Stimulated activated naive CD8-positive, alpha-beta T cell treated with anti-CD3 and anti-CD28 coated beads, Interleukin-15, Interleukin-2, amounts not matched to agents 100 U/mL and 50 U/mL, for 24 hours (primary cell): Measurements from ENCODE around the gene EIF4A2.

Experiments
- ATAC-seq: fragments of 150-1000 bp; cut with Tn5 transposase; one replicate; pipeline ENCODE4 v1.10.0; 2021
- DNase-seq: peaks from one replicate; pipeline ENCODE4 v3.0.0; 2021

Gene EIF4A2

DNA sequence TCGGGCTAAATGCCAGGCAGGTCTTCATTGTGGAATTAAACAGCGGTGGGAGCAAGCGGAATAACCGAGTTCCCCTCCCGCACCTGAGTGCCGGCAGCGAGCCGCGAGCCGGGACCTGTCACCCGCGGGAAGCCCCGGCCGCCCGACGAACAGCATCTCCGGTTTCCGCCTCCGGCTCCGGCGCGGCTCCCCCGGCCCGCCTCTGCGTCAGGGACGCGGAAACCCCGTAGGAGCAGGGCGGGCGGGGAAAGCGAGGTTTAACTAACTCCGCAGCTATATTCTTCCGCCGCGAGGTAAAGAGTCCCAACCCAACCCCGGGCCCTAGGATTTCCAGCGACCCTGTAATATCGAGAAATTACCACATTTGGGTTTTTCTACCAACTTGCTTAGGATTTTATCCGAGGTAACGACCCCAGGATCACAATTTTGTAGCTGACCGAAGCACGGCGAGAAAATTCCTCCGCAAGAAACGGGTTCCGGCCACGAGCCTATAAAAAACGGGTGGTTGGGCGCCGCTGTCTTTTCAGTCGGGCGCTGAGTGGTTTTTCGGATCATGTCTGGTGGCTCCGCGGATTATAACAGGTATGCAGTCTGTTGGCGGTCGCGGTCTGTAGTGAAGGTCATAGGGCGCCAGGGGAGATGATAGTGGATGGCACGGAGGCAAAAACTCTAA, at the start of gene EIF4A2:
EIF4A2 (plus strand) TSS at position 520 of the 673 bp plus-strand sequence; CDS start at position 554, 34 bp downstream.
- ATAC-seq (peak; percentile 77), DNase-seq (peak; percentile 92)

DNA sequence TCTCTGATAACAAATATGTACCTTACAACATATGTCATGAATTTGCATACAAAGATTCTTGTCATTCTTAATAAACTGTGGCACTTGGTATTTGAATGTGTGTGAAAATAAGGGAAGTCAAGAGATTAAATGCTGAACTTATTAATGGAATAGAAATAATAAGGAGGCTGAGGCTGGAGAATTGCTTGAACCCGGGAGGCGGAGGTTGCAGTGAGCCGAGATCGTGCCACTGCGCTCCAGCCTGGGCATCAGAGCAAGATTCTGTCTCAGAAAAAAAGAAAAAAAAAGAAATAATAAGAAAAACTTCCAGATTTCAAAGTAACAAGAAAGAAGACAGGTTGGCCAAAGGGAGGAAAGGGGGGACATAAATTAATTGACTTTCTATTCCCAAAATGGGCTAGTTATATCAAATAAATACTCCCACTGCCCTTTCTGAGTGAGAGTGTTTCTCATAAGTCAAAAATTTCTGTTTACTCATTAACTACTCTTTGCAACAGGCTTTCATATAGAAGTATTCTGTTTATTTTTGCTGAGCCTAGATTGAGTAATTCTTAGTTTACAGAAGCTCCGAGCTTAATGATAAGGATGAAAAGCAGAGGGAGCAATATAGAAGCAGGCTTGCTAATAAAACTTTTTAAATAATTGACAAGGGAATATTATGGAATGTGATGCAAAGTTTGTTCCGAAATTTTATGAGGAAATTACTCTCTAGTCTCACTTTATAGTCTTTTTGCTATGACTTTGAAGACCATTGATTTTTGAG, 40.6 kb upstream of the EIF4A2 start:
- ATAC-seq (no peak), DNase-seq (no peak)

DNA sequence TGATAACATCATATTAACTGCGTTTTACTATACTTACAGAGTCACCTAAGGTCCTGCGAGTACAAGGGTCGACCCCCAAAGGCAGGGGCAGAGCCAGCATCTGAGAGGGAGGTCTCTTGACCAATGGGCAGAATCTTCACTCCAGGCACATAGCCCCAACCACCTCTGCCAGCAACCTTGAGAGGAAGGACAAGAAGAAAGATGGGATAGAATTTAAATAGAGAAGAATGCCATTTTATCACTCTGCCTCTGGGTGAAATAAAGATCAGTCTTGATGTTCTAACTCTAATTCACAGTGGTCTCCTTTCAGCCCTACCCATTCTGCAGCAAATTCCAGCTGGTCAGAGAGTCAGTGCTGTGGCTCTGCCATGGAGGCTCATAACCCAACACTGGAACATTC, 39.7 kb upstream of the EIF4A2 start:
- no peak for ATAC-seq
- no peak for DNase-seq

DNA sequence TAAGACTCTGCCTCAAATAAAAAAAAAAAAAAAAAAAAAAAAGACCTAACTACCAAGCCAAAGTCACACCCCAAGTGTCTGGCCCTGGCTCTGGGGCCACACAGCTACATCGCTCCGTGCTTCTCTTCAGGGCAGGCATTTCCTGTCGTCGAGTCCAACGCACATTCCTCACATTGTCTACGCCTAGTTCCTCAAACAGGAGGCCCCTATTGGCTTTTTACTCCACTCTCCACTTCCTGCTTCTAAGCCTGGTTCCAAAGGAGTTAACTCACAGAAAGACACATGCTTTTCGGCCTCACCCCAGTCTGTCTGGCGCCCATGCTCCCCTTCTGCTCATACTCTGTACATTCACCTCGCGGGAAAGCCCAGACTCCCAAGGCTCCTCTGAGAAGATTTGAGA, 37.4 kb upstream of the EIF4A2 start:
- DNase-seq (no peak), ATAC-seq (no peak)

DNA sequence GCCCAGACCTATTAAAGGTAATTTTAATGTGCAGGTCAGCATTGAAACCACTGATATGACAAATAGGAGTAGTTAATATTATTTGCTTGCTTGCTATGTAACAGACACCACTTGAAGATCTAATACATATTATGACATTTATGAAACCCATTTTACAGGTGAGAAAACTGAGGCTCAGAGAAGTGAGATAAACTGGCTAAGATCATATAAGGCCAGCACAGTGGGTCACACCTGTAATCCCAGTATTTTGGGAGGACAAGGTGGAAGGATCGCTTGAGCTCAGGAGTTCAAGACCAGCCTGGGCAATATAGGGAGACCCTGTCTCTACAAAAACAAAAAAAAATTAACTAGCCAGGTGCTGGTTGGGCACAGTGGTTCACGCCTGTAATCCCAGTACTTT, 33.1 kb upstream of the EIF4A2 start:
- ATAC-seq (no peak), DNase-seq (no peak)

DNA sequence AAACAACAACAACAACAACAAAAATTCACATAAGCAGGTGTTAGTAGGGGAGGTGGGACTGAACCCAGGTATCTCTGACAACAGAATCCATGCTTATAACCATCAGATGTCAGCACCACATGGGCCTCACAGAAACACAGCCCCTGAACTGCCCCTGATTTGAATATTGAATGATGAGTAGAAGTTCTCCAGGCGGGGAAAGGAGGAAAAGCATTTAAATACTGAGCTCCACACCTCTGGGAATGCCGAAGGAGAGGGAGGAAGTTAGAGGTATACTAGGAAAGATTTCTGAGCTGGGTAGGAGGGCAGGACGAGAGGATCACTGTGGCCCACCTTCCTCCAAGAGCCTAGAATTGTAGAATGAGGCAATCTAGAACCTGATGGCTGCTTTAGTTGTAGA, 31.9 kb upstream of the EIF4A2 start:
- DNase-seq, result no peak
- ATAC-seq, result no peak

DNA sequence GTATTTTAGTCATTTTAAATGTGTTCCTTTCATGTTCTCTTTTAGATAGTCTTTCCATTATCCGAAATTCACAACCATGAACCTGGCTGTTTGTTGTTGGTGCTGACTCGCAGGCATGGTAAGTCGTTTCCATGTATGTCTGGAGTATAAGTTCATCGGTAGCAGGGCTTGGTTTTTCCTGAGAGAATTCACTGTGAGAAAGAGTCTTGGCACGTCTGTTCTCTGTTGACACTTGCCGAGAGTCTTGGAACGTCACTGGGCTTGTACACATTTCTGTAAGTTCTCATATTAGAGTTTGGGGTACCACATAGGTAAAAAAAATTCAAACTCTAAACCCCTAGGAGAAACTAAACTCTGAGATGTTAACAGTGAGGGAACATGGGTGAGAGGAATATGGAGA, 29.4 kb upstream of the EIF4A2 start:
- DNase-seq (no peak), ATAC-seq (no peak)

DNA sequence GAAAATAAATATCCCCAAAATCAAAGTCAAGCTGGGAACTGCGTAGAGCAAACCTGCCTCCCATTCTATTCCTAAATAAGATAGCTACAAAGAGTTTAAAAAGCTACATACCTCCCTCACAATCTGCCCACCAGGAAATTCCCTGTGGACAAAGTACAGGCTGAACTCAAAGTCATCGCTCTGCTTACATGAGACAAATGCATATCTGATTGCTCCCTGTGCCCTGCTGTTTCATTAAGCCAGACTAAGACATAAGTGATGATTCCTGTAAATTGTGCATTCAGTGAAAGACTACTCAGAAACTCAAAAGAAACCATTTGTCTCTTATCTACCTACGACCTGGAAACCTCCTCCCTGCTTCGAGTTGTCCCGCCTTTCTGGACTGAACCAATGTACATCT, 28.5 kb upstream of the EIF4A2 start:
- ATAC-seq (no peak), DNase-seq (no peak)

DNA sequence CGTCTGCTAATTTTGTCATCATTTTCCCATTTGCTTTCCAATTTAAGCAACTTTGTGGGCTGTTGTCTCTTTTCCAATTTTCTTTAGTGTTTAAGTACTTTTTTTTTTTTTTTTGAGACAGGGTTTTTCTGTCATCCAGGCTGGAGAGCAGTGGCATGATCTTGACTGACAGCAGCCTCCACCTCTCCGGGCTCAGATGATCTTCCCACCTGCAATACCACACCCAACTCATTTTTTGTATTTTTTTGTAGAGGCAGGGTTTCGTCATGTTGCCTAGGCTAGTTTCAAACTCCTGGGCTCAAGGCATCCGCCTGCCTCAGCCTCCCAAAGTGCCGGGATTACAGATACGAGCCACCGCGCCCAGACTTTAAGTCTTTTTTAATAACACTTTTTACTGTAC, 26.2 kb upstream of the EIF4A2 start:
- DNase-seq (no peak), ATAC-seq (no peak)

DNA sequence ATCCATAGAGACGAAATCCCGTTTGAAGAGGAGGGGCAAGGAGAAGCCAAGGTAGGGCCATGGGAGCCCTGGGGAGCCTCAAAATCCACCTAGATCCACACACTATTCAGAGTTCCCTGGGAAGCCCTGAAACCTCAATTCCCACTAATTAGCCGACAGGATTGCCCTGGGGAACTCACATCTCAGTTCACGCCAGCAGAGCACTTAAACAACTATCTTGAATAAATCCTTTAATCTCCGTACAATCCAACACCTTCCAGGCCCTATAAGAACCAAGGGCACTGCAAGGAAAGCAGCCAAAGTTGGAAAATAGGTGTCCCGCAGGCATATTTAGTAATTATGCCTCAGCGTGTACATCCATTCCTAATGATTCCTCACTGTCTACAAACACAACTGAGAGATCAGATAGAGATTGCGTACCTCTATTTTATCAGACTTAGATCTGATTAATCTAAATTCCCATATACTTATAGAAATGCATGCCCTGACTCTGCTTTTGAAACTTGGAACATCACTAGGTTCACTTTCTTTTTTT, 25.6 kb upstream of the EIF4A2 start:
- ATAC-seq, result no peak

DNA sequence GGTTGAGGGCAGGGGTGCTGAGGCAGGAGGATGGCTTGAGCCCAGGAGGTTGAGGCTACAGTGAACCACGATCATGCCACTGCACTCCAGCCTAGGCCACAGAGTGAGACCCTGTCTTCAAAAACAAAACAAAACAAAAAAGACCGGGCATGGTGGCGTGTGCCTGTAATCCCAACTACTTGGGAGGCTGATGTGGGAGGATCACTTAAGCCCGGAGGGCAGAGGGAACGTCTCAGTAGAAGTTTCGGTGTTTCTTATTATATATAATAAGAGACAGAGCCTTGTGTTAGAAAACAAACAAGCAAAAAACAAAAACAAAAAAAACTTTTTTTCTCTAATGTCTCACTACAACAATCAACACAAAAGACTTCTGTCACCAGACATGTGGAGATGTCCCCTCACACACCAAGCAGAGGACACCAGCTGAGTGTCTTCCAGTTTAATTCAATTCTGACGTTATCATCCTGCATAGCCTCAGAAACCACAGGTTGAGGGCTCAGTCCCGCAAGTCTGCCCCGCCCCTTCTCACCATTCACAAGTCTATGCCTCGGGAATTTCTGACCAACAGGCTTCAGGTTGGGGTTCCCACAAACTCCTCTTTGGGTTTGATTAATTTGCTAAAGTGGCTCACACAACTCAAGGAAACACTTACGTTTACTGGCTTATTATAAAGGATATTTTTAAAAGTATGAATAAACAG, 24.0 kb upstream of the EIF4A2 start:
- ATAC-seq, result no peak

More for the DNA sequence above, 25.6 kb upstream of the EIF4A2 start:
- no peak for DNase-seq

DNA sequence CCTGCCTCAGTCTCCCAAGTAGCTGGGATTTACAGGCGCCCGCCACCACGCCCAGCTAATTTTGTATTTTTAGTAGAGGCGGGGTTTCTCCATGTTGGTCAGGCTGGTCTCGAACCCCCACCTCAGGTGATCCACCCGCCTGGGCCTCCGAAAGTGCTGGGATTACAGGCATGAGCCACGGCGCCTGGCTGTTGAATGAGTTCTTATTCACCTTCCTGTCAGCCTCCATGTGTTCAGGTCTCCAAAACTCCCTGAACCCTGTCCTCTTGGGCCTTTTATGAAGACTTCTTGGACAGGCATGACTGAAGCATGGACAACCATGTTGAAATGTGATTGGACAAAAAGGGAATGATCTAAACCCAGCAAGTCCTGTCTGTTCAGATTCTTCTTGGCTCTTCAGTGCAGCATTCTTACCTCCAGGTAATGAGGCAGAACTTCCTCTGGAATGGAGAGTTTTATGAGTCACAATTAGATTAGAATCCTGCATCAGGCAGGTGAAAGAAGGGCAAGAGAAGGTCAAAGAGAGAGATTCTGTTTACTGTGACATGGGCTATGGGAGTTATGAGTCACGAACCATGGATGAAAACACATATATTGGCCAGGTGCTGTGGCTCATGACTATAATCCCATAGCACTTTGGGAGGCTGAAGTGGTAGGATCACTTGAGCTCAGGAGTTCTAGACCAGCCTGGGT, 23.1 kb upstream of the EIF4A2 start:
- peak; percentile 70 for ATAC-seq
- no peak for DNase-seq

More for the DNA sequence above, 24.0 kb upstream of the EIF4A2 start:
- DNase-seq, result no peak

DNA sequence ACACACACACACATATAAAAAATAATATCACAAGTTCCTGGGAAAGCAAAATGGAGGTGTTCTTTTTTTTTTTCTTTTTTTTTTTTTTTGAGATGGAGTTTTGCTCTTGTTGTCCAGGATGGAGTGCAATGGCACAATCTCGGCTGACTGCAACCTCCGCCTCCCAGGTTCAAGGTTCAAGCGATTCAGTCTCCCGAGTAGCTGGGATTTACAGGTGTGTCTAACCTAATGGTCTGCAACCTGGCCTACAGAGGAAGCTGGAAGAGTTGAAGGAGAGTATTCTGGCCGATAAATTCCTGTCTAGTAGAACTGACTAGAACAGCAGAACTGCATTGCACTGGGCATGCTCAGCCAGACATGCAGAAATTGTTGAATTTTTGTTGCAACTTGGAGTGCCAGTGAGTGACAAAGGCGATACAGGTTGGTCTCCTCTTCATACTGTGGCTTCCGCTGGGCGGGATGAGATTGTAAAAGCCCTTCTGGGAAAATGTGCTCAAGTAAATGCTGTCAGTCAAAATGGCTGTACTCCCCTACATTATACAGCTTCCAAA, 22.4 kb upstream of the EIF4A2 start:
- ATAC-seq (no peak), DNase-seq (no peak)

DNA sequence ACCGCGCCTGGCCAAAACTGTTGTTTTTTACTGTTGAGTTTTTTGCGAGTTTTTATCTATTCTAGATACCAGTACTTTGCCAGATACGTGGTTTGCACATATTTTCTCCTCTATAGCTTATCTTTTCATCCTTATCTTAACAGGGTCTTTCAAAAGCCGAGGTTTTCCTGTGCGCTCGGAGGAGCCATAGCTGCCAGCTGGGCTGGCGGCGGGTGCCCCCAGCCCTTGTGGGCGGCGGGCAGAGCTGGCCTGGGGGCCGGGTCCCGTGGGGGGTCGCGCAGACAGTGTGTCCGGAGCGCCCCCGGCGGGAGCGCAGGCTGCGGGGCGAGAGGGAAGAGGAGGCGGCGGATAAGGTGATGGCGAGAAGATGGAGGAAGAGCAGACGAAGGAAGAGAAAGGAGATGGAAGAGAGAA, 11.1 kb upstream of the EIF4A2 start:
- ATAC-seq (peak; percentile 24), DNase-seq (peak; percentile 38)

DNA sequence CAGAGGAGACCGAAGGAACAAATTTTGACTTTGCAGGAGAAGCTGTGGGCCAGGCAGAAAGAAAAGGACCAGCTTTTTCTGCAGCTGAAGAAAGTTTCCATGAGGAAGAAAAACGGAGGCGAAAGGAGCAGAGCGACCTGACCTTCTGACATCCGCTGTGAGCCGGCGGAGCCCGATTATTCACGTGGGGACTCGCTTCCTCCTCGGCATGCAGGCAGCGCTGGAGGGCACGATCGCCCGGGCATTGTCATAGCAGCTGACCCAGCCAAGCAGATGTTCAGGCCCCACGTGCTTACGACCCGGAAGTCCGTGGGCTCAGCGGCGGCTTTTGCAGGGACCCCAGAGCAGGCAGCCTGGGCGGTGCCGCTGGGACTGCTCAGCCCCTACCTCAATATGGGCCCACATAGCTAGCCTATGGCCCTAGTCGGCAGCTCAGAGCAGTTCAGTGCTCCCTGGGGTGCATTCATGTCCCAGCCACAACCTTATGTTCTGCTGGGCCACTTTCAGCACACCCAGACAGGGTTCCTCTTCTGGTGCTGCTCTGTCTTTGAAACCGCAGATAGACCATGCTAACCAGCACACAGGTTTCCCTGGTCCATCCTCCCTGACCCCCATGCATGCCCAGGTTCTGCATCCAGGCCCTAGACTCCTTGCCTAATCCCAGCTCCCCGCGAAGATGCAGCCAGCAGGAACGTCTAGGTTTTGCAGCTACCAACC, 10.5 kb upstream of the EIF4A2 start:
- ATAC-seq, result peak; percentile 91
- peak; percentile 83 for DNase-seq

DNA sequence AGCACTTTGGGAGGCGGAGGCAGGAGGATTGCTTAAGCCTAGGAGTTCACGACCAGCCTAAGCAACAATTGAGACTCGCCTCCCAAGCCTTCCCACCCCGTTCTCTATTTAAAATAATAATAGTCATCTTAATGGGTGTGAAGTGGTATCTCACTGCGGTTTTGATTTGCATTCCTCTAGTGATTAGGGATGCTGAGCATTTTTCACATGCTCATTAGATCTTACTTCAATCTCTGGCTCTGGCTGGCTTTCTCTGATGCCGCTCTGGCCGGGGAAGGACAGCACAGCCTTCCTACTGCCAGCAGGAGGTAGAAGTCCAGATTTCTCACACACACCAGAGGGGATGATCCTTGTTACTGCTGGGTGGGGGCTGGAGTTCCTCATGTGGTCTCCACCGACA, 7.4 kb upstream of the EIF4A2 start:
- DNase-seq (no peak), ATAC-seq (no peak)

DNA sequence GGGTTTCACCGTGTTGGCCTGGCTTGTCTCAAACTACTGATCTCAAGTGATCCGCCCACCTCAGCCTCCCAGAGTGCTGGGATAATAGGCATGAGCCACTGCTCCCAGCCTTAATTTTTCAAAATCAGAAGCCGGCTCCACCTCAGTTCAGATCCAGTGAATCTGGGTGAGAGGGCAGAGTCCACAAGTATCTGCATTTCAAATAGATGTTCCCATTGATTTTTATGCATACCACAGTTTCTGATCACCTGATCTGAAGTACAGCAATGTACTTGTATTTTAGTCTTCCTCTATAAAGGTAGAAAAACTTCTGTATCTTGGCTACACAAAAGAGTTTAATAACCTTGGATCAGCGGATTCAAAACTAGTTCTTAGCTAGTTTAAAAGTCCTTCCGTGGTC, 4.2 kb upstream of the EIF4A2 start:
- ATAC-seq, result no peak
- no peak for DNase-seq

DNA sequence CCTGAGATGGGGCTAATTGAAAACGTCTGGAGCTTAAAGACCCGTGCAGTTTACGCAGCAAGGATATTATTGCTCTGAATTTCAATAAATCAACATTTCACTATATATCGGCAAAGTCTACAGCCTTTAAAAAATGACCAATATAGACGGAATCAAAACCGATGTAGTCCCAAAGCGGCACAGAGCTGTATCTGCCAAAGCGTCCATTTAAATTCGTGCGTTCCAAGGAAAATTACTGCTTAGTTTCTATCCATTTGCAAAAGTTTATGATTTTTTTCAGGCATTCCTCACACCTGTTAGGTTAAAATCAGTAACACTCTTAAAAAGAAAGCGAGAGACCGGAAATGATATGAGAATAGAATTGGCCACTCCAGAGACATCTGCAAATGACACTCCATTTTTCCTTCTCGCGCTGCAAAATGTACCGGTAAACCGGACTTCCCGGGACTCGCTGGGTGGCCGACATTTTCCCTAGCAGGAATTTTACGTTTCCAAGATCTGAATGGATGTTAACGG, 777 bp upstream of the EIF4A2 start:
- ATAC-seq (no peak), DNase-seq (no peak)

DNA sequence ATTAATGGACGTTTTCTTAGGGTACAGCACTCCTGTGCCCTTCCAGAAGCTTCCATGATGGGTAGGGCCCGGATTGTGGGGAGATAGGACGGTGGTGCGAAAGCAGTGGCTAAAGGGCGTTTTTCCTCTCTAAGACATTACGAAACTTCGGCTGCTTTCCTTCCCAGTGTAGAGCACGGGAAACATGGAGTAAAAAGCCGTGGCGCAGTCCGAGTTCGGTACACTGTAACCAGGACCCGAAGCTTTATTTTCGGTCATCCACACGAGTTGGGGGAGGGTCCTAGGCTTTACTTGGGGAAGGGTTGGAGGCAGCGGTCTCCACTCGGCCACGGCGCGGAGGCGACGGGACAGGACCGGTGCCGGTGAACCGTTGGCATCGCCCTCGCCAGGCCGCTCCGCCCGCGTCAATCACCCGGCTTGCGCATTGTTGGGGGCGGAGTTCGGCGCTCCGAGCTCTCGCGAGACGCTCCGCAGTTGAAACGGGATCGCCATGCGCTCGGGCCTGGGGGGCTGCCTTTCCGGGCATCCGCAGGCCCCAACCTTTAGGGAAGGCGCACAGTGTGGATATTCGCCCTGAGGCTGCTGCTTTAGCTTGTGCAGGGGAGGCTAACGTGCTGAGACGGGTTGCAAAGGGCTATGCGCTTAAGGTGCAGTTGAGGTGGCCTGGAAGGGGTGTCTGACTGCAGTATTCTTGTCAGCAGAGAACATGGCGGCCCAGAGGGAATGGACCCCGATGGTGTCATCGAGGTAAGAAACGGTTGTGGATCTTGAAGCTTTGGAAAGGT, 546 bp downstream of the EIF4A2 start:
- DNase-seq (peak; percentile 70), ATAC-seq (peak; percentile 60)

DNA sequence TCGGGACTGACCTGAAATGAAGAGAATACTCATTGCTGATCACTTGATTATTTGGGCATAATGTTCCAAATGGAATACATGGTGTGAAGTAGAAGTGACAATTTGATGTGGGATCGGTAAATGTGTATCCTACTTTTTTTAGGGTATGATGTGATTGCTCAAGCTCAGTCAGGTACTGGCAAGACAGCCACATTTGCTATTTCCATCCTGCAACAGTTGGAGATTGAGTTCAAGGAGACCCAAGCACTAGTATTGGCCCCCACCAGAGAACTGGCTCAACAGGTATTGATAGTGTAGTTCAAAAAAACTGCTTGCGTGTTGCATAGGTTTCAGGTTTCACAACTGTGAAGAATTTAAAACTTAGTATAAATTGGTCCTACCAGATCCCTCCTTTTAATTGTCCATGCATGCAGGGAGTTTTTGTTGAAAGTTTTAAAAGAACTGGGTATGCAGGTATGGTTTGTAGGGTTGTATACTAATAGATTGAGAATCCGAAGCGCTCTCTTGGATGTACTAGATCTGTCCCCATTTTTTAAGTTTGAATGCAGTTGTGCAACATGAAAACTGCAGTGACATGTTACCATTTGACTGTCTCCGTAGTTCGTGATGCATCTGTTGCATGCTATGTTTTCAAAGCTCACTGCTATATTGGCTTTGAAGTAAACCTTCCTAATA, 1.6 kb downstream of the EIF4A2 start:
- ATAC-seq (no peak), DNase-seq (no peak)
